ENCODE data around the gene MT1F. TPM values are rescaled to one million over a fixed set of nuclear protein-coding genes. Genes with fewer than 3 reads are reported as not detected.

MT1F gene
- total and polyA plus RNA-seq, 10 of the 15 experiments (the other 5 are each of a cell fraction or from before 2014, with no cell fraction given) = 0.28 to 2.5 (median 1.1) TPM; not detected in 1

GRCh38 chr16:56608043-56608875, 49.5 kb upstream of the MT1F start, which contains the start of gene MT2A:
Gene MT2A, plus strand, starts transcription at chr16:56608584. Its CDS starts 72 bp downstream, at chr16:56608656.
- ChIA-PET POLR2A (interaction anchor here (1.2 to 1.7 kb wide), 2 partner anchors 17 to 22 kb away, joined by 3 to 6 read pairs; partner anchors contain the start of gene MT1E), SMC1A (ENCODE audit: uncharacterized antibody, unreplicated experiment) (no interaction called here), RAD21 (ENCODE audit: unreplicated experiment) (interaction anchor here (0.6 to 4.6 kb wide), 7 partner anchors 16 to 303 kb away, joined by 3 to 23 read pairs (median 5); partner anchors contain the start of gene MT1E), CTCF (interaction anchor here (0.6 to 10.0 kb wide), 5 partner anchors 15 to 94 kb away, joined by 3 to 77 read pairs (median 3); partner anchors contain the start of gene MT1E)
- Histone ChIP-seq H3K79me2 (ENCODE audit: control insufficient read depth, insufficient read depth, low read length) (no peaks in the 10 kb centered on the region), H3K27ac (ENCODE audit: control insufficient read depth, insufficient read depth) (no peak within 1 kb of the TSS), H3K4me1 (ENCODE audit: control insufficient read depth, insufficient read depth, low read length) (peaks cover 25% of the 10 kb centered on the region), H3K36me3 (ENCODE audit: control insufficient read depth in 2 of 2, insufficient read depth in 2 of 2, low read length in 1 of 2) (no peaks in the 10 kb centered on the region), H3K9ac (ENCODE audit: control insufficient read depth, insufficient read depth, low read length) (peak within 1 kb of the TSS; percentile 21; the same call in 1 of the 2 replicates), H4K20me1 (ENCODE audit: control insufficient read depth, insufficient read depth) (no peaks in the 10 kb centered on the region), H3K4me3 (peak within 1 kb of the TSS; percentile 70), H3K4me2 (ENCODE audit: control insufficient read depth, insufficient read depth) (peak within 1 kb of the TSS; percentile 82), H2AFZ (ENCODE audit: control insufficient read depth, low read depth, low read length) (peak within 1 kb of the TSS; percentile 82), H3K9me3 (replicated peaks; ENCODE audit: control insufficient read depth, insufficient read depth, low read length) (no peaks in the 10 kb centered on the region), H3K27me3 (replicated peaks in 1 of 2; ENCODE audit: control insufficient read depth in 2 of 2, insufficient read depth in 2 of 2, low read length in 1 of 2) (no peaks in the 10 kb centered on the region; a peak in 1 of 4 replicates)
- WGBS (ENCODE audit: insufficient coverage, insufficient replicate concordance, low lambda C conversion rate, missing lambda C conversion rate) = 13% methylated on average over 58 of the region's 62 CpGs
- BruUV-seq (replicated peaks) = no TSS peak
- in situ Hi-C loops (cut with MboI) = no loop called here
- ATAC-seq = peak; percentile 93
- intact Hi-C loops (cut with micrococcal nuclease; ENCODE audit: unreplicated experiment) = loop anchor here (1.0 kb wide), 1 partner anchor 22 kb away; no protein-coding TSS in a partner anchor
- FAIRE-seq = no peak
- DNase-seq (ENCODE audit: low read depth, low spot score) = no peak
- TF ChIP-seq, protein P1, sequence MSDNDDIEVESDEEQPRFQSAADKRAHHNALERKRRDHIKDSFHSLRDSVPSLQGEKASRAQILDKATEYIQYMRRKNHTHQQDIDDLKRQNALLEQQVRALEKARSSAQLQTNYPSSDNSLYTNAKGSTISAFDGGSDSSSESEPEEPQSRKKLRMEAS (IDR thresholded peaks at IDR 0.05; ENCODE audit: low read depth, low read length) = peak; percentile 77; the same call in 1 of the 2 replicates
- no peak for TF ChIP-seq JUNB (IDR thresholded peaks at IDR 0.05)
- peak; percentile 38; the same call in 1 of the 2 replicates for TF ChIP-seq CREM (IDR thresholded peaks at IDR 0.05; ENCODE audit: low read depth)
- TF ChIP-seq PBX3 (IDR thresholded peaks at IDR 0.05; ENCODE audit: insufficient replicate concordance, low read depth, low read length) = no peak
- no peak; the same call in 1 of the 2 replicates for TF ChIP-seq TAF1 (IDR thresholded peaks at IDR 0.05; ENCODE audit: borderline replicate concordance, low read depth, low read length)
- TF ChIP-seq SMARCA5 (IDR thresholded peaks at IDR 0.05) = peak; percentile 99
- TF ChIP-seq ELK1 (IDR thresholded peaks at IDR 0.05; ENCODE audit: low read depth, low read length) = no peak
- TF ChIP-seq SUPT20H (IDR thresholded peaks at IDR 0.05; ENCODE audit: borderline replicate concordance, control insufficient read depth, low read depth, low read length) = no peak
- no peak for TF ChIP-seq BCL11A (IDR thresholded peaks at IDR 0.05; ENCODE audit: low read depth, low read length)
- TF ChIP-seq ZNF207 (IDR thresholded peaks at IDR 0.05; ENCODE audit: borderline replicate concordance) = peak; percentile 78; the same call in 1 of the 2 replicates
- TF ChIP-seq FOXM1 (IDR thresholded peaks at IDR 0.05; ENCODE audit: low read depth, low read length) = no peak
- peak; percentile 51; the same call in 1 of the 2 replicates for TF ChIP-seq MXI1 (IDR thresholded peaks at IDR 0.05; ENCODE audit: low read depth, low read length)
- TF ChIP-seq IKZF1 (conservative IDR thresholded peaks at IDR 0.05) = peak; percentile 82
- no peak for TF ChIP-seq SREBF1 (IDR thresholded peaks at IDR 0.05; ENCODE audit: low read length)
- no peak for TF ChIP-seq HDAC2 (IDR thresholded peaks at IDR 0.05)
- no peak for TF ChIP-seq KDM1A (IDR thresholded peaks at IDR 0.05; ENCODE audit: borderline replicate concordance)
- 0 out of 2 replicates have a peak, but pooled peaks have one; percentile 32 for TF ChIP-seq JUND (IDR thresholded peaks at IDR 0.05; ENCODE audit: low read depth, low read length)
- TF ChIP-seq YY1 (IDR thresholded peaks at IDR 0.05; ENCODE audit: low read depth, low read length) = no peak
- TF ChIP-seq BHLHE40 (IDR thresholded peaks at IDR 0.05; ENCODE audit: borderline replicate concordance in 1 of 2, low read depth in 2 of 2, low read length in 1 of 2) = peak; percentile 48 to 85; a peak in 3 of 4 replicates
- TF ChIP-seq NR2F1 (conservative IDR thresholded peaks at IDR 0.05) = no peak

Measured in GM12878 (cell line).